Loucy (cell line): ENCODE data around the gene CORO7.

ENCODE experiments used
- H2AFZ ChIP-seq: fragments of 200-600 bp; sonication (generic); 2 replicates; pipeline ENCODE4 v1.6.0; 2016; ENCODE audit warnings: antibody characterized with exemption, mild to moderate bottlenecking, low read length, moderate library complexity
- H3F3A ChIP-seq: fragments of 200-600 bp; 2 replicates; pipeline ENCODE4 v1.6.0; 2016; ENCODE audit warnings: antibody characterized with exemption, low read depth, mild to moderate bottlenecking
- H3K27me3 ChIP-seq: fragments of 200-600 bp; sonication (generic); 2 replicates; pipeline ENCODE4 v1.6.1; 2014; ENCODE audit warnings: low read length, mild to moderate bottlenecking; ENCODE audit not compliant: insufficient read depth, poor library complexity, severe bottlenecking
- H3K36me3 ChIP-seq: fragments of 200-600 bp; sonication (generic); 2 replicates; pipeline ENCODE4 v1.6.1; 2016; ENCODE audit warnings: low read length; ENCODE audit not compliant: insufficient read depth
- H3K4me1 ChIP-seq: fragments of 200-600 bp; sonication (generic); 2 replicates; pipeline ENCODE4 v1.5.1; 2014; ENCODE audit warnings: low read length, mild to moderate bottlenecking; ENCODE audit not compliant: insufficient read depth, poor library complexity, severe bottlenecking
- H3K4me2 ChIP-seq: fragments of 200-600 bp; sonication (generic); 2 replicates; pipeline ENCODE4 v1.6.0; 2014; ENCODE audit warnings: antibody characterized with exemption, low read length, low read depth, mild to moderate bottlenecking; ENCODE audit not compliant: poor library complexity, severe bottlenecking
- H3K4me3 ChIP-seq: fragments of 200-600 bp; sonication (generic); 2 replicates; pipeline ENCODE4 v1.5.1; 2014; ENCODE audit warnings: low read length, mild to moderate bottlenecking, mixed read lengths; ENCODE audit not compliant: poor library complexity, severe bottlenecking
- H3K79me2 ChIP-seq: fragments of 200-600 bp; sonication (generic); 2 replicates; pipeline ENCODE4 v1.6.1; 2014; ENCODE audit warnings: low read length; ENCODE audit not compliant: insufficient read depth
- H3K9ac ChIP-seq: fragments of 200-600 bp; sonication (generic); 2 replicates; pipeline ENCODE4 v1.6.0; 2014; ENCODE audit warnings: mild to moderate bottlenecking, low read depth, low read length, moderate library complexity; ENCODE audit not compliant: poor library complexity, severe bottlenecking
- H3K9me2 ChIP-seq: fragments of 200-600 bp; sonication (generic); replicated peaks from 2 replicates; pipeline ENCODE4 v1.6.1; 2016; ENCODE audit warnings: low read depth, low read length, mixed read lengths
- H3K9me3 ChIP-seq: fragments of 200-600 bp; sonication (generic); 2 replicates; pipeline ENCODE4 v1.6.1; 2014; ENCODE audit warnings: mild to moderate bottlenecking, antibody characterized with exemption, low read length, low read depth; ENCODE audit not compliant: insufficient read depth
- H4K20me1 ChIP-seq: fragments of 200-600 bp; sonication (generic); 2 replicates; pipeline ENCODE4 v1.6.0; 2014; ENCODE audit warnings: antibody characterized with exemption, low read length, mild to moderate bottlenecking; ENCODE audit not compliant: insufficient read depth, poor library complexity, severe bottlenecking
- EZH2phosphoT487 ChIP-seq: fragments of 200-600 bp; IDR thresholded peaks from 2 replicates; pipeline ENCODE4 v1.6.1; 2018; ENCODE audit warnings: antibody characterized with exemption, mild to moderate bottlenecking, moderate library complexity, borderline replicate concordance
- TF ChIP-seq, protein P1 (sequence below): fragments of 200-600 bp; sonication (generic); conservative IDR thresholded peaks from 2 replicates; pipeline ENCODE4 v1.5.1; 2014; ENCODE audit warnings: mild to moderate bottlenecking, antibody characterized with exemption, low read length

CORO7 gene

DNA sequence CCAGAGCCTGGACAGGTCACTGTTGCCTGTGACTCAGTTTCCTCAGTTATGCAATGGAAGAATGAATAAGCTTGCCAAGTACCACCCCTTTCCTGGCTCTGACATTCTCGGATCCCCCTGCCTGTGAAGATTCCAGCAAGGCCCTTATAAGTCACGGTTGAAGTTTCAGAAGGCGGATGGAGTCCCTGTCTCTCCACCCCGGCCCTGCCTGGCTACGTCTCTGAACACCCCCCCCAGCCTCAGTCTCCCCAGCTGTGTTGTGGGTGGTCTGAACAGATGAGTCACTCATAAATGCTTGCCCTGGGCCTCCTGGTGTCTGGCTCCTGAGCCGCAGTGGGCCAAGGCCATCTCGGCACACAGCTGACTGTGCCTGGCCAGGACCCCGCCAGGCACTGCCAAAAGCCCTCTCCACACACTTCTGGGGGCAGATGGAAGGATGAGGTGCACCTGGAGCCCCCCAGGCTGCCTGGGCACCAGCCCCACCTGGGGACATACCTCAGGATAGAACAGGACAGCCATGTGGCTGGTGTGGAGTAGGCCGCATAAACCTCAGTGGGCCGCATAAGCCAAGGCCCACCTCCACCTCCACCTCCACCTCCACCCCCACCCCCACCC is 29.3 kb downstream of the CORO7 start:
- Histone ChIP-seq H4K20me1 (no peaks in the 10 kb centered on the region), H2AFZ (no peak overlapping the region), H3K79me2 (no peaks in the 10 kb centered on the region), H3K4me1 (no peaks in the 10 kb centered on the region), H3K9me2 (no peaks in the 10 kb centered on the region), H3K9ac (no peak overlapping the region), H3K36me3 (no peaks in the 10 kb centered on the region), H3K4me2 (no peak overlapping the region), H3K9me3 (no peaks in the 10 kb centered on the region), H3F3A (no peaks in the 10 kb centered on the region), H3K4me3 (no peak overlapping the region), H3K27me3 (no peaks in the 10 kb centered on the region)
- TF ChIP-seq, protein P1, sequence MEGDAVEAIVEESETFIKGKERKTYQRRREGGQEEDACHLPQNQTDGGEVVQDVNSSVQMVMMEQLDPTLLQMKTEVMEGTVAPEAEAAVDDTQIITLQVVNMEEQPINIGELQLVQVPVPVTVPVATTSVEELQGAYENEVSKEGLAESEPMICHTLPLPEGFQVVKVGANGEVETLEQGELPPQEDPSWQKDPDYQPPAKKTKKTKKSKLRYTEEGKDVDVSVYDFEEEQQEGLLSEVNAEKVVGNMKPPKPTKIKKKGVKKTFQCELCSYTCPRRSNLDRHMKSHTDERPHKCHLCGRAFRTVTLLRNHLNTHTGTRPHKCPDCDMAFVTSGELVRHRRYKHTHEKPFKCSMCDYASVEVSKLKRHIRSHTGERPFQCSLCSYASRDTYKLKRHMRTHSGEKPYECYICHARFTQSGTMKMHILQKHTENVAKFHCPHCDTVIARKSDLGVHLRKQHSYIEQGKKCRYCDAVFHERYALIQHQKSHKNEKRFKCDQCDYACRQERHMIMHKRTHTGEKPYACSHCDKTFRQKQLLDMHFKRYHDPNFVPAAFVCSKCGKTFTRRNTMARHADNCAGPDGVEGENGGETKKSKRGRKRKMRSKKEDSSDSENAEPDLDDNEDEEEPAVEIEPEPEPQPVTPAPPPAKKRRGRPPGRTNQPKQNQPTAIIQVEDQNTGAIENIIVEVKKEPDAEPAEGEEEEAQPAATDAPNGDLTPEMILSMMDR = no peak

- Histone ChIP-seq H4K20me1 (no peaks in the 10 kb centered on the region), H3K36me3 (no peaks in the 10 kb centered on the region), H3K9me2 (no peaks in the 10 kb centered on the region), H3K4me1 (no peaks in the 10 kb centered on the region), H3K4me2 (no peak overlapping the region), H3K9me3 (no peaks in the 10 kb centered on the region), H3K27me3 (no peaks in the 10 kb centered on the region), H3K4me3 (no peak overlapping the region), H3K79me2 (no peaks in the 10 kb centered on the region), H3K9ac (no peak overlapping the region), H3F3A (no peaks in the 10 kb centered on the region), H2AFZ (no peak overlapping the region)
- TF ChIP-seq EZH2phosphoT487 = no peak
- TF ChIP-seq, protein P1 = no peak
Observed at GRCh38 chr16:4386451-4386805, 30.0 kb downstream of the CORO7 start.

DNA sequence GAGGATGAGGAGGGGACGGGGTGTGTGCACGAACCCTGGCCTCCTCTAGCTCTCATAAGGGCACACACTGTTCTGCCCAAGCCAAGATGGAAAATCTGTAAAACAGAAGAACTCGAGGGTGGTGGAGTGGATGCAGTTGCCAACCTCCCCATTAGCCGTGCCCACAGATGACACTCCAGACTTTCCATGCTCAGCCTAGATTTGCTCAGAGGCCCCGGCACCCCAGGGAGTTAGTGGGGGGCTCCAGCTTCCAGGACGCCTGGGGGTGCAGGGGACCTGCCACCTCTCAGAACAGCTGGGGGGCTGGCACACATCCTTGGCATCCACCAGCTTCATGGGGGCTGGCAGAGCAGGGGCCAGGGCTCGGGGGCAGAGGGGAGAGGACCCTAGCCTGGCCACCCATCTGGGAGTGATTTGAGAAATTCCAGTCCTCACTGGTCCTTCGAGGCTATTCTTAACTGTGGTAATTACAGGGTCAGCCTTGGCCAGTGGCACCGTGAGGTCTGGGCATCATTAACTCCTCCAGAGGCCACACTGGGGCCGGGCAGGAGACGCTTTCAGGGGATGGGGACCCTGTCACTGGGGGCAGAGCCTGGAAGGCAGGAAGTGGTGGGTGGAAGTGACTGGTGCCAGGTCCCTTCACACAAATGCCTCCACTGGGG is 30.5 kb downstream of the CORO7 start:
- Histone ChIP-seq H3K9me2 (no peaks in the 10 kb centered on the region), H4K20me1 (no peaks in the 10 kb centered on the region), H3K36me3 (no peaks in the 10 kb centered on the region), H3K79me2 (no peaks in the 10 kb centered on the region), H3K27me3 (no peaks in the 10 kb centered on the region), H3K9ac (no peak overlapping the region), H2AFZ (no peak overlapping the region), H3K4me1 (no peaks in the 10 kb centered on the region), H3K9me3 (no peaks in the 10 kb centered on the region), H3K4me2 (no peak overlapping the region), H3K4me3 (no peak overlapping the region), H3F3A (no peaks in the 10 kb centered on the region)
- no peak for TF ChIP-seq EZH2phosphoT487
- TF ChIP-seq, protein P1 = no peak
